Measurements from ENCODE around the gene ST8SIA5.

ST8SIA5 gene

GRCh38 chr18:46706968-46707367 lies 49.9 kb downstream of the ST8SIA5 start:
- DNase-seq (ENCODE audit: low spot score), result no peak

GRCh38 chr18:46705521-46705920 lies 51.3 kb downstream of the ST8SIA5 start:
- DNase-seq (ENCODE audit: low spot score), result no peak

- DNase-seq (ENCODE audit: low spot score), result no peak
Measured at GRCh38 chr18:46704816-46705215, 52.0 kb downstream of the ST8SIA5 start.

- no peak for DNase-seq (ENCODE audit: low spot score)
Measured at GRCh38 chr18:46704189-46704588, 52.7 kb downstream of the ST8SIA5 start.

GRCh38 chr18:46702471-46702870 lies 54.4 kb downstream of the ST8SIA5 start:
- no peak for DNase-seq (ENCODE audit: low spot score)

- no peak for DNase-seq (ENCODE audit: low spot score)
Measured at GRCh38 chr18:46700066-46700824, 56.6 kb downstream of the ST8SIA5 start.

GRCh38 chr18:46696702-46697101 lies 60.2 kb downstream of the ST8SIA5 start:
- DNase-seq (ENCODE audit: low spot score), result no peak

GRCh38 chr18:46696268-46696667 lies 60.6 kb downstream of the ST8SIA5 start:
- DNase-seq (ENCODE audit: low spot score), result no peak

GRCh38 chr18:46693996-46694395 lies 62.9 kb downstream of the ST8SIA5 start:
- DNase-seq (ENCODE audit: low spot score), result no peak

- DNase-seq (ENCODE audit: low spot score), result no peak
Measured at GRCh38 chr18:46688853-46689525, 67.9 kb downstream of the ST8SIA5 start.

GRCh38 chr18:46686186-46686585 lies 70.7 kb downstream of the ST8SIA5 start:
- DNase-seq (ENCODE audit: low spot score), result no peak

- DNase-seq (ENCODE audit: low spot score), result no peak
Measured at GRCh38 chr18:46683252-46683651, 73.6 kb downstream of the ST8SIA5 start.

- no peak for DNase-seq (ENCODE audit: low spot score)
Measured at GRCh38 chr18:46680784-46681695, 75.8 kb downstream of the ST8SIA5 start.

- DNase-seq (ENCODE audit: low spot score), result no peak
Measured at GRCh38 chr18:46679846-46680598, 76.8 kb downstream of the ST8SIA5 start.

GRCh38 chr18:46678785-46679399 lies 78.0 kb downstream of the ST8SIA5 start:
- no peak for DNase-seq (ENCODE audit: low spot score)

- DNase-seq (ENCODE audit: low spot score), result no peak
Measured at GRCh38 chr18:46678041-46678440, 78.8 kb downstream of the ST8SIA5 start.

- no peak for DNase-seq (ENCODE audit: low spot score)
Measured at GRCh38 chr18:46677611-46678010, 79.2 kb downstream of the ST8SIA5 start.

- no peak for DNase-seq (ENCODE audit: low spot score)
Measured at GRCh38 chr18:46676182-46676835, 80.5 kb downstream of the ST8SIA5 start.

- DNase-seq (ENCODE audit: low spot score), result no peak
Measured at GRCh38 chr18:46675112-46675511, 81.7 kb downstream of the ST8SIA5 start.

- DNase-seq (ENCODE audit: low spot score), result no peak
Measured at GRCh38 chr18:46672062-46672970, 84.5 kb downstream of the ST8SIA5 start.

Data from D341Med (cell line).